ENCODE results near the gene QRFPR.

GRCh38 chr4:121392426-121393086 is 11.7 kb upstream of the QRFPR start:
- no peak for TF ChIP-seq SUZ12 (IDR thresholded peaks at IDR 0.05)
- no peak for TF ChIP-seq HDGF (IDR thresholded peaks at IDR 0.05; ENCODE audit: borderline replicate concordance)
- no peak for TF ChIP-seq CTBP1 (IDR thresholded peaks at IDR 0.05; ENCODE audit: borderline replicate concordance)
- no peak for TF ChIP-seq FOXA1 (IDR thresholded peaks at IDR 0.05)
- no peak for TF ChIP-seq ZNF384 (IDR thresholded peaks at IDR 0.05)
- no peak for TF ChIP-seq SP1 (IDR thresholded peaks at IDR 0.05)
- no peak for TF ChIP-seq FOXM1 (IDR thresholded peaks at IDR 0.05; ENCODE audit: borderline replicate concordance)
- TF ChIP-seq ELF4 (IDR thresholded peaks at IDR 0.05) = no peak
- no peak for TF ChIP-seq BHLHE40 (IDR thresholded peaks at IDR 0.05; ENCODE audit: borderline replicate concordance)
- TF ChIP-seq FOXK2 (IDR thresholded peaks at IDR 0.05) = no peak
- TF ChIP-seq LEF1 (IDR thresholded peaks at IDR 0.05; ENCODE audit: borderline replicate concordance) = no peak
- TF ChIP-seq TARDBP (IDR thresholded peaks at IDR 0.05) = no peak
